Activated T-cell treated with anti-CD3 and anti-CD28 coated beads, Interleukin-2, amount 50 U/mL, for 24 hours (primary cell): ENCODE data around the gene ZNF646.

Source experiments
- DNase-seq: peaks from one replicate; pipeline ENCODE4 v3.0.0-alpha.2; 2020
- H3K27ac Mint-ChIP-seq: 2 replicates; pipeline ENCODE4 v1.8.0; 2020; ENCODE audit warnings: mild to moderate bottlenecking, mixed read lengths
- H3K27me3 Mint-ChIP-seq: 2 replicates; pipeline ENCODE4 v1.8.0; 2020; ENCODE audit warnings: mixed read lengths
- H3K36me3 Mint-ChIP-seq: 2 replicates; pipeline ENCODE4 v1.8.0; 2020; ENCODE audit warnings: low read depth, mixed read lengths
- H3K4me1 Mint-ChIP-seq: 2 replicates; pipeline ENCODE4 v1.8.0; 2020; ENCODE audit warnings: low read depth, mixed read lengths
- H3K4me3 Mint-ChIP-seq: 2 replicates; pipeline ENCODE4 v1.8.0; 2020; ENCODE audit warnings: mild to moderate bottlenecking, moderate library complexity, mixed read lengths
- H3K9me3 Mint-ChIP-seq: 2 replicates; pipeline ENCODE4 v1.8.0; 2020; ENCODE audit warnings: mixed read lengths

ZNF646 gene

GRCh38 chr16:31076319-31076718 is 2.1 kb downstream of the ZNF646 start:
- peaks cover 59% of the 10 kb centered on the region for H3K4me1 Mint-ChIP-seq
- peak overlapping the region; percentile 88 for H3K4me3 Mint-ChIP-seq
- peaks cover 86% of the 10 kb centered on the region for H3K36me3 Mint-ChIP-seq

GRCh38 chr16:31077024-31077423 is 2.8 kb downstream of the ZNF646 start:
- Mint-ChIP-seq H3K9me3 (no peaks in the 10 kb centered on the region), H3K36me3 (peaks cover 88% of the 10 kb centered on the region), H3K27me3 (no peaks in the 10 kb centered on the region), H3K27ac (peak overlapping the region; percentile 47), H3K4me3 (no peak overlapping the region), H3K4me1 (peaks cover 53% of the 10 kb centered on the region)
- no peak for DNase-seq

More at GRCh38 chr16:31076319-31076718, 2.1 kb downstream of the ZNF646 start:
- Mint-ChIP-seq H3K9me3 (no peaks in the 10 kb centered on the region), H3K27me3 (no peaks in the 10 kb centered on the region), H3K27ac (peak overlapping the region; percentile 96)
- no peak for DNase-seq

GRCh38 chr16:31077592-31078396 is 3.6 kb downstream of the ZNF646 start:
- Mint-ChIP-seq H3K36me3 (peaks cover 86% of the 10 kb centered on the region), H3K27ac (peak overlapping the region; percentile 18)
- DNase-seq = no peak

GRCh38 chr16:31078597-31079341 is 4.5 kb downstream of the ZNF646 start:
- H3K4me1 Mint-ChIP-seq = peaks cover 53% of the 10 kb centered on the region
- H3K27me3 Mint-ChIP-seq = no peaks in the 10 kb centered on the region
- H3K36me3 Mint-ChIP-seq = peaks cover 88% of the 10 kb centered on the region
- H3K4me3 Mint-ChIP-seq = no peak overlapping the region
- DNase-seq = no peak
- H3K27ac Mint-ChIP-seq = peak overlapping the region; percentile 22
- no peaks in the 10 kb centered on the region for H3K9me3 Mint-ChIP-seq

More at GRCh38 chr16:31077592-31078396, 3.6 kb downstream of the ZNF646 start:
- Mint-ChIP-seq H3K9me3 (no peaks in the 10 kb centered on the region), H3K4me1 (peaks cover 53% of the 10 kb centered on the region), H3K4me3 (no peak overlapping the region), H3K27me3 (no peaks in the 10 kb centered on the region)

- no peak for DNase-seq
- H3K9me3 Mint-ChIP-seq = no peaks in the 10 kb centered on the region
- peaks cover 53% of the 10 kb centered on the region for H3K4me1 Mint-ChIP-seq
These were observed 5.2 kb downstream of the ZNF646 start for GRCh38 chr16:31079342-31079944.

GRCh38 chr16:31080035-31080629 is 5.9 kb downstream of the ZNF646 start:
- Mint-ChIP-seq H3K27me3 (no peaks in the 10 kb centered on the region), H3K27ac (peak overlapping the region; percentile 47), H3K4me3 (no peak overlapping the region), H3K9me3 (no peaks in the 10 kb centered on the region), H3K4me1 (peaks cover 46% of the 10 kb centered on the region), H3K36me3 (peaks cover 85% of the 10 kb centered on the region)
- DNase-seq = no peak

More at GRCh38 chr16:31079342-31079944, 5.2 kb downstream of the ZNF646 start:
- Mint-ChIP-seq H3K36me3 (peaks cover 90% of the 10 kb centered on the region), H3K4me3 (no peak overlapping the region), H3K27me3 (no peaks in the 10 kb centered on the region), H3K27ac (peak overlapping the region; percentile 53)

GRCh38 chr16:31080756-31081419 is 6.7 kb downstream of the ZNF646 start:
- Mint-ChIP-seq H3K27me3 (no peaks in the 10 kb centered on the region), H3K36me3 (peaks cover 91% of the 10 kb centered on the region), H3K4me1 (peaks cover 40% of the 10 kb centered on the region), H3K4me3 (no peak overlapping the region), H3K9me3 (no peaks in the 10 kb centered on the region), H3K27ac (peak overlapping the region; percentile 77)
- no peak for DNase-seq

- Mint-ChIP-seq H3K4me1 (peaks cover 36% of the 10 kb centered on the region), H3K27me3 (no peaks in the 10 kb centered on the region), H3K4me3 (no peak overlapping the region), H3K36me3 (peaks cover 88% of the 10 kb centered on the region), H3K9me3 (no peaks in the 10 kb centered on the region), H3K27ac (peak overlapping the region; percentile 67)
- no peak for DNase-seq
These were observed 7.5 kb downstream of the ZNF646 start for GRCh38 chr16:31081428-31082351.

GRCh38 chr16:31082368-31083045 is 8.3 kb downstream of the ZNF646 start:
- no peaks in the 10 kb centered on the region for H3K27me3 Mint-ChIP-seq
- peaks cover 33% of the 10 kb centered on the region for H3K4me1 Mint-ChIP-seq
- peak overlapping the region; percentile 67 for H3K27ac Mint-ChIP-seq
- DNase-seq = no peak
- H3K36me3 Mint-ChIP-seq = peaks cover 85% of the 10 kb centered on the region
- H3K4me3 Mint-ChIP-seq = no peak overlapping the region
- no peaks in the 10 kb centered on the region for H3K9me3 Mint-ChIP-seq

- H3K36me3 Mint-ChIP-seq = peaks cover 82% of the 10 kb centered on the region
- peaks cover 28% of the 10 kb centered on the region for H3K4me1 Mint-ChIP-seq
- no peaks in the 10 kb centered on the region for H3K9me3 Mint-ChIP-seq
- no peak for DNase-seq
- H3K27me3 Mint-ChIP-seq = no peaks in the 10 kb centered on the region
- peak overlapping the region; percentile 37 for H3K27ac Mint-ChIP-seq
- no peak overlapping the region for H3K4me3 Mint-ChIP-seq
These were observed 8.9 kb downstream of the ZNF646 start for GRCh38 chr16:31083081-31083480.

- no peaks in the 10 kb centered on the region for H3K9me3 Mint-ChIP-seq
- peak overlapping the region; percentile 22 for H3K27ac Mint-ChIP-seq
- no peak for DNase-seq
- peaks cover 25% of the 10 kb centered on the region for H3K4me1 Mint-ChIP-seq
- peaks cover 82% of the 10 kb centered on the region for H3K36me3 Mint-ChIP-seq
- no peaks in the 10 kb centered on the region for H3K27me3 Mint-ChIP-seq
- no peak overlapping the region for H3K4me3 Mint-ChIP-seq
These were observed 9.3 kb downstream of the ZNF646 start for GRCh38 chr16:31083556-31083955.

GRCh38 chr16:31083981-31084380 is 9.8 kb downstream of the ZNF646 start:
- peaks cover 21% of the 10 kb centered on the region for H3K4me1 Mint-ChIP-seq
- no peak overlapping the region for H3K4me3 Mint-ChIP-seq
- no peak for DNase-seq
- H3K36me3 Mint-ChIP-seq = peaks cover 79% of the 10 kb centered on the region
- H3K27ac Mint-ChIP-seq = no peak overlapping the region
- no peaks in the 10 kb centered on the region for H3K27me3 Mint-ChIP-seq
- no peaks in the 10 kb centered on the region for H3K9me3 Mint-ChIP-seq
